H7 (cell line): ENCODE data around the gene LRRC74A. TPM values are rescaled to one million over a fixed set of nuclear protein-coding genes. Genes with fewer than 3 reads are reported as not detected.
"Not testable (repeated sequence)": the region's sequence is repeated elsewhere in the genome, so short reads cannot be mapped to it uniquely, and the experiment has no call there.

Experiments used
- DNase-seq: peaks from one replicate; pipeline ENCODE4 v3.0.0; 2012
- H3K27me3 ChIP-seq: 2 replicates; pipeline ENCODE4 v1.6.0; 2011; ENCODE audit warnings: mild to moderate bottlenecking, low read length; ENCODE audit not compliant: control insufficient read depth, insufficient read depth
- H3K36me3 ChIP-seq: replicated peaks from 2 replicates; pipeline ENCODE4 v1.5.1; 2011; ENCODE audit warnings: low read length; ENCODE audit not compliant: control insufficient read depth, insufficient read depth
- H3K4me3 ChIP-seq: 2 replicates; pipeline ENCODE4 v1.5.1; 2011; ENCODE audit warnings: low read depth, mild to moderate bottlenecking, control low read depth, low read length, moderate library complexity; ENCODE audit not compliant: insufficient read depth
- total RNA-seq: library from RNA; depleted of rRNA; stranded (reverse); fragments of >200 nt; shearing (Covaris generic); gene quantifications from 2 replicates; pipeline ENCODE4 v1.2.3, GENCODE V29; 2014

Gene LRRC74A
- total RNA-seq, 1 experiment from 2014 or later, result not detected

- H3K27me3 ChIP-seq, result no peaks in the 10 kb centered on the region
- H3K36me3 ChIP-seq, result no peaks in the 10 kb centered on the region
- DNase-seq, result no peak
- H3K4me3 ChIP-seq, result no peak overlapping the region
Observed at GRCh38 chr14:76904740-76905569, 78.7 kb downstream of the LRRC74A start.

GRCh38 chr14:76908834-76909233, 82.6 kb downstream of the LRRC74A start:
- DNase-seq, result no peak
- H3K4me3 ChIP-seq, result no peak overlapping the region
- H3K27me3 ChIP-seq, result no peaks in the 10 kb centered on the region
- H3K36me3 ChIP-seq, result no peaks in the 10 kb centered on the region

- no peak overlapping the region for H3K4me3 ChIP-seq
- no peak for DNase-seq
- no peaks in the 10 kb centered on the region for H3K27me3 ChIP-seq
- no peaks in the 10 kb centered on the region for H3K36me3 ChIP-seq
Observed at GRCh38 chr14:76909266-76909665, 83.1 kb downstream of the LRRC74A start.

- DNase-seq, result no peak
- no peak overlapping the region for H3K4me3 ChIP-seq
- no peaks in the 10 kb centered on the region for H3K36me3 ChIP-seq
- H3K27me3 ChIP-seq, result no peaks in the 10 kb centered on the region
Observed at GRCh38 chr14:76910371-76910890, 84.2 kb downstream of the LRRC74A start.

- no peak overlapping the region for H3K4me3 ChIP-seq
- no peaks in the 10 kb centered on the region for H3K36me3 ChIP-seq
- H3K27me3 ChIP-seq, result no peaks in the 10 kb centered on the region
- no peak for DNase-seq
Observed at GRCh38 chr14:76911473-76911872, 85.3 kb downstream of the LRRC74A start.

GRCh38 chr14:76914533-76915081, 88.4 kb downstream of the LRRC74A start:
- H3K4me3 ChIP-seq, H3K27me3 ChIP-seq, DNase-seq, H3K36me3 ChIP-seq: not testable (repeated sequence)

GRCh38 chr14:76916040-76916715, 90.0 kb downstream of the LRRC74A start:
- Histone ChIP-seq H3K27me3 (no peaks in the 10 kb centered on the region), H3K4me3 (no peak overlapping the region), H3K36me3 (no peaks in the 10 kb centered on the region)
- no peak for DNase-seq

- no peak overlapping the region for H3K4me3 ChIP-seq
- no peaks in the 10 kb centered on the region for H3K36me3 ChIP-seq
- DNase-seq, result peak; percentile 86
- H3K27me3 ChIP-seq, result no peaks in the 10 kb centered on the region
Observed at GRCh38 chr14:76917158-76917596, 91.0 kb downstream of the LRRC74A start.

- Histone ChIP-seq H3K27me3 (no peaks in the 10 kb centered on the region), H3K36me3 (no peaks in the 10 kb centered on the region), H3K4me3 (no peak overlapping the region)
- no peak for DNase-seq
Observed at GRCh38 chr14:76917745-76918255, 91.6 kb downstream of the LRRC74A start.

- peak; percentile 73 for DNase-seq
- Histone ChIP-seq H3K27me3 (no peaks in the 10 kb centered on the region), H3K4me3 (no peak overlapping the region), H3K36me3 (no peaks in the 10 kb centered on the region)
Observed at GRCh38 chr14:76918256-76918781, 92.1 kb downstream of the LRRC74A start.

- DNase-seq, result peak; percentile 88
Observed at GRCh38 chr14:76918782-76919394, 92.7 kb downstream of the LRRC74A start.

More at GRCh38 chr14:76918782-76919394, 92.7 kb downstream of the LRRC74A start:
- Histone ChIP-seq H3K4me3 (no peak overlapping the region), H3K27me3 (no peaks in the 10 kb centered on the region), H3K36me3 (no peaks in the 10 kb centered on the region)
